AG04449 (cell line): ENCODE measurements around the gene A1BG.
A peak's percentile ranks its signal among the peaks of the same experiment; 100 is the strongest.

Experiments used
- CTCF ChIA-PET: fragments of 350-600 bp; formaldehyde crosslinking; extraction: SDS; loops from one replicate; lab custom pipeline; 2021; ENCODE audit warnings: antibody characterized with exemption; lab: Yijun Ruan, JAX
- POLR2A ChIA-PET: fragments of 400-600, 350-600 bp; formaldehyde crosslinking; extraction: SDS; loops from one replicate; lab custom pipeline; 2020; ENCODE audit warnings: antibody characterized with exemption, inconsistent platforms; lab: Yijun Ruan, JAX
- DNase-seq: peaks from one replicate; pipeline ENCODE4 v3.0.0-alpha.2; 2010; ENCODE audit warnings: low read depth, low spot score
- H3K4me3 ChIP-seq: 2 replicates; pipeline ENCODE4 v1.5.1; 2011; ENCODE audit warnings: low read depth, mild to moderate bottlenecking, control low read depth, low read length
- CTCF ChIP-seq: IDR thresholded peaks from one replicate; pipeline ENCODE4 v1.5.1; 2011; ENCODE audit warnings: mild to moderate bottlenecking, moderate library complexity, low read length, control low read depth, inconsistent platforms; ENCODE audit not compliant: insufficient read depth; ENCODE audit errors: missing control alignments

Gene A1BG

GRCh38 chr19:58362272-58362994 is 9.1 kb upstream of the A1BG start, which contains the start of gene ZNF497:
Gene ZNF497, minus strand, starts transcription at chr19:58362751. Its CDS starts 5,116 bp downstream, at chr19:58357635.
- peak; percentile 66 for DNase-seq
- TF ChIP-seq CTCF, result peak; percentile 2
- peak within 1 kb of the TSS; percentile 67 for H3K4me3 ChIP-seq
- POLR2A ChIA-PET, result interaction anchor here (0.6 to 1.4 kb wide), 11 partner anchors 11 to 197 kb away, joined by 3 to 22 read pairs (median 3); partner anchors contain the start of genes ZBTB45, ZNF584, ZNF8 and ZSCAN22
- CTCF ChIA-PET, result interaction anchor here (0.8 to 1.4 kb wide), 3 partner anchors 11 to 17 kb away, joined by 3 to 4 read pairs (median 3); no protein-coding TSS in a partner anchor

- CTCF ChIA-PET, result interaction anchor here (1.3 to 1.4 kb wide), 2 partner anchors 12 to 13 kb away, joined by 3 to 4 read pairs; no protein-coding TSS in a partner anchor
- DNase-seq, result no peak
- peak overlapping the region; percentile 67 for H3K4me3 ChIP-seq
These were observed 8.6 kb upstream of the A1BG start for GRCh38 chr19:58361900-58362271.

GRCh38 chr19:58357481-58358145 is 4.3 kb upstream of the A1BG start:
- POLR2A ChIA-PET, result interaction anchor here (1.1 to 1.2 kb wide), 2 partner anchors 8 to 11 kb away, joined by 4 to 8 read pairs; no protein-coding TSS in a partner anchor
- H3K4me3 ChIP-seq, result no peak overlapping the region

More at GRCh38 chr19:58361900-58362271, 8.6 kb upstream of the A1BG start:
- POLR2A ChIA-PET, result interaction anchor here (0.7 to 1.4 kb wide), 6 partner anchors 10 to 198 kb away, joined by 3 to 22 read pairs (median 3); partner anchors contain the start of gene ZSCAN22
- TF ChIP-seq CTCF, result no peak

GRCh38 chr19:58356766-58357480 is 3.6 kb upstream of the A1BG start:
- POLR2A ChIA-PET, result interaction anchor here (0.7 to 1.2 kb wide), 4 partner anchors 8 to 112 kb away, joined by 3 to 8 read pairs (median 4); no protein-coding TSS in a partner anchor
- H3K4me3 ChIP-seq, result peak overlapping the region; percentile 44
- CTCF ChIA-PET, result no interaction called here
- TF ChIP-seq CTCF, result no peak
- no peak for DNase-seq

More at GRCh38 chr19:58357481-58358145, 4.3 kb upstream of the A1BG start:
- CTCF ChIA-PET, result no interaction called here
- no peak for DNase-seq
- TF ChIP-seq CTCF, result no peak

- DNase-seq, result no peak
- ChIA-PET POLR2A (interaction anchor here (0.7 to 1.2 kb wide), 5 partner anchors 9 to 113 kb away, joined by 3 to 8 read pairs (median 3); no protein-coding TSS in a partner anchor), CTCF (no interaction called here)
- H3K4me3 ChIP-seq, result peak overlapping the region; percentile 44
- TF ChIP-seq CTCF, result no peak
These were observed 2.8 kb upstream of the A1BG start for GRCh38 chr19:58355908-58356765.
